Measurements from ENCODE around the gene LIPI.

DNA sequence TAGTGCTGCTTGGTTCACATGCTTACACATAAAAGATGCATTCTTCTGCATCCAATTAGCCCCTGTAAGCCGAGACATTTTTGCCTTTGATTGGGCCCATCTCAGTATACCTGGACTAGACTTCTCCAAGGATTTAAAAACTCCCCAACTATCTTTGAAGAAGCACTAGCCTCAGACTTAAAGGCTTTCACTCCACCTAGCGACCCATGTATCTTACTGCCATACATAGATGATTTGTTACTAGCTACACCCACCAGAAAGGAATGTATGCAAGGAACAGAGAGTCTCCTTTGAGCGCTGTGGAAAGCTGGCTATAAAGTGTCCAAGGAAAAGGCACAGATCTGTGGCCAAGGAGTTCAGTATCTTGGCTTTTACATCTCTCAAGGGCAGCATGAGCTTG lies 91.7 kb downstream of the LIPI start:
- TF ChIP-seq, protein P1, sequence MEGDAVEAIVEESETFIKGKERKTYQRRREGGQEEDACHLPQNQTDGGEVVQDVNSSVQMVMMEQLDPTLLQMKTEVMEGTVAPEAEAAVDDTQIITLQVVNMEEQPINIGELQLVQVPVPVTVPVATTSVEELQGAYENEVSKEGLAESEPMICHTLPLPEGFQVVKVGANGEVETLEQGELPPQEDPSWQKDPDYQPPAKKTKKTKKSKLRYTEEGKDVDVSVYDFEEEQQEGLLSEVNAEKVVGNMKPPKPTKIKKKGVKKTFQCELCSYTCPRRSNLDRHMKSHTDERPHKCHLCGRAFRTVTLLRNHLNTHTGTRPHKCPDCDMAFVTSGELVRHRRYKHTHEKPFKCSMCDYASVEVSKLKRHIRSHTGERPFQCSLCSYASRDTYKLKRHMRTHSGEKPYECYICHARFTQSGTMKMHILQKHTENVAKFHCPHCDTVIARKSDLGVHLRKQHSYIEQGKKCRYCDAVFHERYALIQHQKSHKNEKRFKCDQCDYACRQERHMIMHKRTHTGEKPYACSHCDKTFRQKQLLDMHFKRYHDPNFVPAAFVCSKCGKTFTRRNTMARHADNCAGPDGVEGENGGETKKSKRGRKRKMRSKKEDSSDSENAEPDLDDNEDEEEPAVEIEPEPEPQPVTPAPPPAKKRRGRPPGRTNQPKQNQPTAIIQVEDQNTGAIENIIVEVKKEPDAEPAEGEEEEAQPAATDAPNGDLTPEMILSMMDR (IDR thresholded peaks at IDR 0.05) = no peak
- no peak for TF ChIP-seq POLR2A (IDR thresholded peaks at IDR 0.05)
